HCT116 (cell line): ENCODE data around the gene TBC1D32.

Experiments
- CEBPB ChIP-seq: IDR thresholded peaks from 2 replicates; pipeline ENCODE4 v1.6.1; 2012; ENCODE audit warnings: low read depth
- CTCF ChIP-seq, 3 experiments: fragments of 200-600 bp in 1 of 3; sonication (generic) in 1 of 3; IDR thresholded peaks in 2 of 3; conservative IDR thresholded peaks in 1 of 3; 2 replicates each; pipeline ENCODE4 v1.5.1; 2012 to 2017; ENCODE audit warnings: low read depth in 2 of 3, low read length in 2 of 3, antibody characterized with exemption in 1 of 3, borderline replicate concordance in 1 of 3, control low read depth in 1 of 3, mild to moderate bottlenecking in 1 of 3, mixed read lengths in 1 of 3, mixed run types in 1 of 3, moderate library complexity in 1 of 3; ENCODE audit not compliant: insufficient read depth in 1 of 3
- FOSL1 ChIP-seq: IDR thresholded peaks from 2 replicates; pipeline ENCODE4 v1.6.1; 2012; ENCODE audit warnings: low read depth
- MAX ChIP-seq: IDR thresholded peaks from 2 replicates; pipeline ENCODE4 v1.6.1; 2012
- POLR2A ChIP-seq: IDR thresholded peaks from 2 replicates; pipeline ENCODE4 v1.7.0; 2011; ENCODE audit warnings: borderline replicate concordance; ENCODE audit not compliant: insufficient read depth, insufficient read length; ENCODE audit errors: extremely low read depth
- POLR2AphosphoS5 ChIP-seq: IDR thresholded peaks from 2 replicates; pipeline ENCODE4 v1.6.1; 2011; ENCODE audit warnings: mild to moderate bottlenecking, low read depth, low read length, moderate library complexity
- REST ChIP-seq: IDR thresholded peaks from 2 replicates; pipeline ENCODE4 v1.6.1; 2012; ENCODE audit warnings: low read depth
- SIN3A ChIP-seq: IDR thresholded peaks from 2 replicates; pipeline ENCODE4 v1.6.1; 2012; ENCODE audit warnings: low read depth
- TCF7L2 ChIP-seq: IDR thresholded peaks from 2 replicates; pipeline ENCODE4 v1.7.0; 2011; ENCODE audit warnings: borderline replicate concordance, inconsistent platforms; ENCODE audit not compliant: insufficient read depth, insufficient read length; ENCODE audit errors: extremely low read depth
- YY1 ChIP-seq: IDR thresholded peaks from 2 replicates; pipeline ENCODE4 v1.6.1; 2011; ENCODE audit warnings: low read length, low read depth, moderate library complexity, mild to moderate bottlenecking; ENCODE audit not compliant: insufficient replicate concordance; ENCODE audit errors: extremely low read depth
- ZNF274 ChIP-seq: fragments of 200-500 bp; sonication (Bioruptor generic); IDR thresholded peaks from 2 replicates; pipeline ENCODE4 v1.6.1; 2014; ENCODE audit warnings: mild to moderate bottlenecking, low read depth, low read length, inconsistent platforms

- TF ChIP-seq POLR2AphosphoS5 (no peak), REST (no peak), CTCF (IDR thresholded peaks at IDR 0.05 in 2 of 3, conservative IDR thresholded peaks at IDR 0.05 in 1 of 3; ENCODE audit: borderline replicate concordance in 1 of 3, insufficient read depth in 1 of 3, low read depth in 2 of 3, low read length in 2 of 3) (no peak), SIN3A (no peak), FOSL1 (no peak), CEBPB (no peak), TCF7L2 (no peak), POLR2A (no peak), YY1 (no peak), ZNF274 (no peak), MAX (no peak)
Measured at GRCh38 chr6:121158891-121159290, 175.4 kb downstream of the TBC1D32 start.
